Endodermal cell (in vitro differentiated cells): ENCODE results near the gene RSBN1. TPM values are rescaled to one million over a fixed set of nuclear protein-coding genes. Genes with fewer than 3 reads are reported as not detected.

Source experiments
- DNase-seq: peaks from one replicate; pipeline ENCODE4 v3.0.0-alpha.2; 2017
- H3K27ac ChIP-seq: 2 replicates; pipeline ENCODE4 v1.5.1; 2013; ENCODE audit warnings: mild to moderate bottlenecking, low read depth, low read length, moderate library complexity
- H3K27me3 ChIP-seq: 2 replicates; pipeline ENCODE4 v1.6.1; 2013; ENCODE audit warnings: mild to moderate bottlenecking, low read length, moderate library complexity; ENCODE audit not compliant: insufficient read depth, control insufficient read depth, poor library complexity, severe bottlenecking
- H3K36me3 ChIP-seq: 2 replicates; pipeline ENCODE4 v1.7.0; 2013; ENCODE audit warnings: mild to moderate bottlenecking, low read length, moderate library complexity; ENCODE audit not compliant: control insufficient read depth, insufficient read depth
- H3K4me1 ChIP-seq: one replicate; pipeline ENCODE4 v1.7.0; 2013; ENCODE audit warnings: low read length; ENCODE audit not compliant: control insufficient read depth, insufficient read depth
- H3K4me3 ChIP-seq: 2 replicates; pipeline ENCODE4 v1.5.1; 2013; ENCODE audit warnings: mild to moderate bottlenecking, low read length, moderate library complexity
- H3K9ac ChIP-seq: 2 replicates; pipeline ENCODE4 v1.6.1; 2013; ENCODE audit warnings: mild to moderate bottlenecking, low read length, moderate library complexity; ENCODE audit not compliant: poor library complexity, severe bottlenecking; ENCODE audit errors: extremely low read depth
- H3K9me3 ChIP-seq: 2 replicates; pipeline ENCODE4 v1.6.1; 2013; ENCODE audit warnings: mild to moderate bottlenecking, low read length, moderate library complexity; ENCODE audit not compliant: control insufficient read depth
- H3K27ac Mint-ChIP-seq: 2 replicates; pipeline ENCODE4 v1.8.0; 2020; ENCODE audit warnings: mixed read lengths
- H3K27me3 Mint-ChIP-seq: 2 replicates; pipeline ENCODE4 v1.8.0; 2021; ENCODE audit warnings: mild to moderate bottlenecking, mixed read lengths; ENCODE audit not compliant: insufficient read depth
- H3K36me3 Mint-ChIP-seq: 2 replicates; pipeline ENCODE4 v1.8.0; 2020; ENCODE audit warnings: low read depth, mixed read lengths
- H3K4me1 Mint-ChIP-seq: 2 replicates; pipeline ENCODE4 v1.8.0; 2020; ENCODE audit warnings: mixed read lengths
- H3K4me3 Mint-ChIP-seq: 2 replicates; pipeline ENCODE4 v1.8.0; 2020; ENCODE audit warnings: mild to moderate bottlenecking, moderate library complexity, mixed read lengths
- H3K9me3 Mint-ChIP-seq: 2 replicates; pipeline ENCODE4 v1.8.0; 2020; ENCODE audit warnings: mild to moderate bottlenecking, mixed read lengths
- WGBS, 2 experiments: methylation state at CpG; one replicate each; pipeline versions ENCODE4 v1.1.5 to v1.1.7; 2013; ENCODE audit warnings: missing lambda C conversion rate in 2 of 2, mixed read lengths in 1 of 2; ENCODE audit not compliant: insufficient coverage in 1 of 2, insufficient read length in 1 of 2; 5-methylcytosine and 5-hydroxymethylcytosine counted together
- total RNA-seq, 2 donors: library from RNA; stranded (reverse); fragmentation: NEBNext Ultra II Directional in 1 of 2; extraction: Animal tissue kit (Norgen Biotek cat#: 25700) in 1 of 2; gene quantifications; 2 replicates in 1 of 2; 3 replicates in 1 of 2; pipeline ENCODE4 v1.2.1, GENCODE V29; 2021
- TF ChIP-seq, protein P1 (sequence below): fragments of 200-600 bp; sonication (generic); conservative IDR thresholded peaks from 2 replicates; pipeline ENCODE4 v1.5.0; 2021; ENCODE audit warnings: antibody characterized with exemption, mild to moderate bottlenecking

The RSBN1 gene
- total RNA-seq, 2 donors from 2014 or later = 13.7 to 17.5 TPM

DNA sequence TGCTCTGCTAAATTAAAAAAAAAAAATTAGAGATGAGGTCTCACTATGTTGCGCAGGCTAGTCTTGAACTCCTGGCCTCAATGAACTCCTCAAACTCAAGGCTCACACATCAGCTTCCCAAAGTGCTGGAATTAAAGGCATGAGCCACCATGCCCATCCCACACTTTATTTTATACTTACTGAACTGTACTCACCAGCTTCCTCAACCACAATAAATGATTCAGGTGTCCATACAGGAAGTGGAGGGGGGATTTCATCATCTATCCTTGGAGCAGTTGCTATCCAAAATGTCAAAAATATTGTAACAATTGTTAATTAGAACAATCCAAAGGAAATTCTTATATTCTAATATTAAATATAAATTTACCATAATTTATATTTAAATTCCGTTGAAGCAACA lies 22.4 kb upstream of the RSBN1 start:
- TF ChIP-seq, protein P1, sequence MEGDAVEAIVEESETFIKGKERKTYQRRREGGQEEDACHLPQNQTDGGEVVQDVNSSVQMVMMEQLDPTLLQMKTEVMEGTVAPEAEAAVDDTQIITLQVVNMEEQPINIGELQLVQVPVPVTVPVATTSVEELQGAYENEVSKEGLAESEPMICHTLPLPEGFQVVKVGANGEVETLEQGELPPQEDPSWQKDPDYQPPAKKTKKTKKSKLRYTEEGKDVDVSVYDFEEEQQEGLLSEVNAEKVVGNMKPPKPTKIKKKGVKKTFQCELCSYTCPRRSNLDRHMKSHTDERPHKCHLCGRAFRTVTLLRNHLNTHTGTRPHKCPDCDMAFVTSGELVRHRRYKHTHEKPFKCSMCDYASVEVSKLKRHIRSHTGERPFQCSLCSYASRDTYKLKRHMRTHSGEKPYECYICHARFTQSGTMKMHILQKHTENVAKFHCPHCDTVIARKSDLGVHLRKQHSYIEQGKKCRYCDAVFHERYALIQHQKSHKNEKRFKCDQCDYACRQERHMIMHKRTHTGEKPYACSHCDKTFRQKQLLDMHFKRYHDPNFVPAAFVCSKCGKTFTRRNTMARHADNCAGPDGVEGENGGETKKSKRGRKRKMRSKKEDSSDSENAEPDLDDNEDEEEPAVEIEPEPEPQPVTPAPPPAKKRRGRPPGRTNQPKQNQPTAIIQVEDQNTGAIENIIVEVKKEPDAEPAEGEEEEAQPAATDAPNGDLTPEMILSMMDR = no peak
- Histone ChIP-seq H3K27ac (no peak overlapping the region), H3K4me1 (no peaks in the 10 kb centered on the region), H3K36me3 (no peaks in the 10 kb centered on the region), H3K9ac (no peak overlapping the region), H3K9me3 (no peaks in the 10 kb centered on the region), H3K4me3 (no peak overlapping the region), H3K27me3 (peaks cover 9% of the 10 kb centered on the region)
- WGBS, 2 experiments = 83 to 96% methylated on average over 1 of the region's 2 CpGs
- Mint-ChIP-seq H3K4me1 (no peaks in the 10 kb centered on the region), H3K36me3 (no peaks in the 10 kb centered on the region), H3K4me3 (no peak overlapping the region), H3K27ac (no peak overlapping the region), H3K9me3 (no peaks in the 10 kb centered on the region), H3K27me3 (peaks cover 7% of the 10 kb centered on the region)
- no peak for DNase-seq

- no peaks in the 10 kb centered on the region for H3K9me3 Mint-ChIP-seq
- H3K4me1 Mint-ChIP-seq = no peaks in the 10 kb centered on the region
- TF ChIP-seq, protein P1 = no peak
- Histone ChIP-seq H3K9ac (no peak overlapping the region), H3K27me3 (peaks cover 9% of the 10 kb centered on the region), H3K4me1 (no peaks in the 10 kb centered on the region), H3K9me3 (no peaks in the 10 kb centered on the region), H3K27ac (no peak overlapping the region), H3K36me3 (no peaks in the 10 kb centered on the region), H3K4me3 (no peak overlapping the region)
- DNase-seq = no peak
- WGBS, 2 experiments = 92 to 100% methylated on average over 2 to 3 of the region's 3 CpGs
- H3K27me3 Mint-ChIP-seq = peaks cover 7% of the 10 kb centered on the region
- no peak overlapping the region for H3K4me3 Mint-ChIP-seq
- no peaks in the 10 kb centered on the region for H3K36me3 Mint-ChIP-seq
- H3K27ac Mint-ChIP-seq = no peak overlapping the region
Measured at GRCh38 chr1:113830039-113830438, 17.8 kb upstream of the RSBN1 start.

- DNase-seq = no peak
- TF ChIP-seq, protein P1 = no peak
- Histone ChIP-seq H3K4me3 (no peak overlapping the region), H3K36me3 (no peaks in the 10 kb centered on the region), H3K9me3 (no peaks in the 10 kb centered on the region), H3K4me1 (no peaks in the 10 kb centered on the region), H3K9ac (no peak overlapping the region), H3K27ac (no peak overlapping the region), H3K27me3 (no peaks in the 10 kb centered on the region)
- 86% methylated on average over 1 of the region's 1 CpG; no CpG with 5 or more reads in 1 of the 2 experiments for WGBS, 2 experiments
- H3K36me3 Mint-ChIP-seq = no peaks in the 10 kb centered on the region
- H3K9me3 Mint-ChIP-seq = no peaks in the 10 kb centered on the region
- H3K27ac Mint-ChIP-seq = no peak overlapping the region
- H3K4me1 Mint-ChIP-seq = no peaks in the 10 kb centered on the region
- H3K27me3 Mint-ChIP-seq = no peaks in the 10 kb centered on the region
- H3K4me3 Mint-ChIP-seq = no peak overlapping the region
Measured at GRCh38 chr1:113821916-113822315, 9.6 kb upstream of the RSBN1 start.
